Fibroblast of lung (primary cell): Measurements from ENCODE around the gene SENP1.

ENCODE experiments used
- CTCF ChIP-seq, 2 donors: IDR thresholded peaks in 1 of 2; conservative IDR thresholded peaks in 1 of 2; 1 replicate in 1 of 2; 2 replicates in 1 of 2; pipeline ENCODE4 v1.5.1; 2011 to 2012; ENCODE audit warnings: low read length in 2 of 2, control low read depth in 1 of 2, inconsistent platforms in 1 of 2, low read depth in 1 of 2, mild to moderate bottlenecking in 1 of 2
- EZH2 ChIP-seq: IDR thresholded peaks from 2 replicates; pipeline ENCODE4 v1.5.1; 2012; ENCODE audit warnings: low read length, control low read depth, mild to moderate bottlenecking; ENCODE audit errors: missing control alignments

DNA sequence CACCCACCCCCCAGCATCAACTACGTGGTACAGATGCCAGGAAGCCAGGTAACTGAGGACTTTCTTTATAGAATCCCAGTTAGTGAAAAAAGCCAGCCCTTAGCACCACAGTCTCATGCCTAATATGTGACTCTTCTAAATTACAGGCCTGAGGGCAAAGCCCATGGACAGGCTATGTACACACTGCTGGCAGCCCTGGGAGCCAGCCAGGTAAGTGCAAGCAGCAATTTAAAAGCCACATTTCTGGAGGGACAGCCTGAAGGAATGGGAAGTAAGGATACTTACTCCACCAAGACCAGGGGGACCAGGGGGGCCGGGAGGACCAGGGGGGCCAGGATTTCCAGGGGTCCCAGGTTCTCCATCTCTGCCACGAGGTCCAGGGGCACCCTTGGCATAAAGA is 108.6 kb downstream of the SENP1 start:
- TF ChIP-seq CTCF (conservative IDR thresholded peaks at IDR 0.05 in 1 of 2, IDR thresholded peaks at IDR 0.05 in 1 of 2; ENCODE audit: low read depth in 1 of 2, low read length in 2 of 2) (no peak), EZH2 (no peak)
